ENCODE data around the gene PDE1A. TPM values are rescaled to one million over a fixed set of nuclear protein-coding genes. Genes with fewer than 3 reads are reported as not detected.

PDE1A gene
- total RNA-seq, 1 experiment from 2014 or later, result 0.11 TPM

GRCh38 chr2:182173944-182174622 lies 252.8 kb downstream of the PDE1A start:
- POLR2A ChIA-PET (ENCODE audit: unreplicated experiment), result interaction anchor here (0.6 kb wide), 1 partner anchor 542 kb away, joined by 3 read pairs; the partner anchor contains the start of gene DNAJC10
- no peaks in the 10 kb centered on the region for H3K4me1 ChIP-seq (replicated peaks; ENCODE audit: insufficient read depth)
- no peaks in the 10 kb centered on the region for H4K20me1 ChIP-seq (ENCODE audit: insufficient read depth)
- H3K27ac ChIP-seq, result no peak overlapping the region
- no peak overlapping the region for H3K4me2 ChIP-seq
- no peaks in the 10 kb centered on the region for H3F3A ChIP-seq (ENCODE audit: insufficient read depth, low read depth)
- no peaks in the 10 kb centered on the region for H3K36me3 ChIP-seq (ENCODE audit: low read depth)
- no peaks in the 10 kb centered on the region for H3K9me2 ChIP-seq (ENCODE audit: insufficient read depth)
- no peak for TF ChIP-seq CTCF (conservative IDR thresholded peaks at IDR 0.05)
- no peak for TF ChIP-seq EZH2 (IDR thresholded peaks at IDR 0.05; ENCODE audit: low read depth)
- CTCF ChIA-PET, result interaction anchor here (0.6 kb wide), 1 partner anchor 581 kb away, joined by 3 read pairs; no protein-coding TSS in a partner anchor
- no peaks in the 10 kb centered on the region for H3K27me3 ChIP-seq (ENCODE audit: insufficient read depth, low read depth)
- no peak overlapping the region for H3K4me3 ChIP-seq
- no peaks in the 10 kb centered on the region for H3K79me2 ChIP-seq (ENCODE audit: low read depth)
- intact Hi-C loops (cut with micrococcal nuclease; ENCODE audit: unreplicated experiment), result no loop called here
- no peak overlapping the region for H2AFZ ChIP-seq
- DNase-seq, result no peak
- no TSS peak for BruUV-seq (replicated peaks)
- no peaks in the 10 kb centered on the region for H3K9me3 ChIP-seq (ENCODE audit: insufficient read depth, low read depth)

GRCh38 chr2:182170341-182170740 lies 256.5 kb downstream of the PDE1A start:
- H3K27me3 ChIP-seq (ENCODE audit: insufficient read depth, low read depth), result no peaks in the 10 kb centered on the region
- H3K4me3 ChIP-seq, result no peak overlapping the region
- H3K9me3 ChIP-seq (ENCODE audit: insufficient read depth, low read depth), result no peaks in the 10 kb centered on the region
- no peaks in the 10 kb centered on the region for H3K79me2 ChIP-seq (ENCODE audit: low read depth)
- CTCF ChIA-PET, result no interaction called here
- no peak for TF ChIP-seq EZH2 (IDR thresholded peaks at IDR 0.05; ENCODE audit: low read depth)
- TF ChIP-seq CTCF (conservative IDR thresholded peaks at IDR 0.05), result no peak
- intact Hi-C loops (cut with micrococcal nuclease; ENCODE audit: unreplicated experiment), result no loop called here
- no peaks in the 10 kb centered on the region for H3K4me1 ChIP-seq (replicated peaks; ENCODE audit: insufficient read depth)
- H3K9me2 ChIP-seq (ENCODE audit: insufficient read depth), result no peaks in the 10 kb centered on the region
- no peak overlapping the region for H3K27ac ChIP-seq
- POLR2A ChIA-PET (ENCODE audit: unreplicated experiment), result interaction anchor here (0.6 to 0.7 kb wide), 3 partner anchors 13 to 1767 kb away, joined by 3 to 5 read pairs (median 3); no protein-coding TSS in a partner anchor
- H3K36me3 ChIP-seq (ENCODE audit: low read depth), result no peaks in the 10 kb centered on the region
- no peaks in the 10 kb centered on the region for H3F3A ChIP-seq (ENCODE audit: insufficient read depth, low read depth)
- no TSS peak for BruUV-seq (replicated peaks)
- H2AFZ ChIP-seq, result no peak overlapping the region
- DNase-seq, result no peak
- H4K20me1 ChIP-seq (ENCODE audit: insufficient read depth), result no peaks in the 10 kb centered on the region
- no peak overlapping the region for H3K4me2 ChIP-seq

GRCh38 chr2:182167882-182168281 lies 259.0 kb downstream of the PDE1A start:
- H3K79me2 ChIP-seq (ENCODE audit: low read depth), result no peaks in the 10 kb centered on the region
- H3K9me3 ChIP-seq (ENCODE audit: insufficient read depth, low read depth), result no peaks in the 10 kb centered on the region
- no peak for TF ChIP-seq CTCF (conservative IDR thresholded peaks at IDR 0.05)
- TF ChIP-seq EZH2 (IDR thresholded peaks at IDR 0.05; ENCODE audit: low read depth), result no peak
- no peak overlapping the region for H3K4me3 ChIP-seq
- no peak overlapping the region for H3K27ac ChIP-seq
- intact Hi-C loops (cut with micrococcal nuclease; ENCODE audit: unreplicated experiment), result no loop called here
- H3K4me1 ChIP-seq (replicated peaks; ENCODE audit: insufficient read depth), result no peaks in the 10 kb centered on the region
- no peaks in the 10 kb centered on the region for H3K27me3 ChIP-seq (ENCODE audit: insufficient read depth, low read depth)
- ChIA-PET CTCF (interaction anchor here (0.6 kb wide), 1 partner anchor 89 kb away, joined by 3 read pairs; no protein-coding TSS in a partner anchor), POLR2A (ENCODE audit: unreplicated experiment) (no interaction called here)
- H2AFZ ChIP-seq, result no peak overlapping the region
- no peak overlapping the region for H3K4me2 ChIP-seq
- no peaks in the 10 kb centered on the region for H3F3A ChIP-seq (ENCODE audit: insufficient read depth, low read depth)
- no peaks in the 10 kb centered on the region for H3K9me2 ChIP-seq (ENCODE audit: insufficient read depth)
- no peaks in the 10 kb centered on the region for H3K36me3 ChIP-seq (ENCODE audit: low read depth)
- H4K20me1 ChIP-seq (ENCODE audit: insufficient read depth), result no peaks in the 10 kb centered on the region
- no peak for DNase-seq
- no TSS peak for BruUV-seq (replicated peaks)
